ENCODE results near the gene PSMB11.

- no peak for TF ChIP-seq CTCF (IDR thresholded peaks at IDR 0.05)
- no peak for TF ChIP-seq POLR2A (IDR thresholded peaks at IDR 0.05)
Measured at GRCh38 chr14:23043145-23043544, 1.1 kb downstream of the PSMB11 start.
